Measurements from ENCODE around the gene FGF14.

The FGF14 gene

GRCh38 chr13:101726681-101727080, 675.2 kb downstream of the FGF14 start:
- DNase-seq (no peak), ATAC-seq (no peak)

GRCh38 chr13:101718496-101718895, 683.4 kb downstream of the FGF14 start:
- no peak for ATAC-seq

DNA sequence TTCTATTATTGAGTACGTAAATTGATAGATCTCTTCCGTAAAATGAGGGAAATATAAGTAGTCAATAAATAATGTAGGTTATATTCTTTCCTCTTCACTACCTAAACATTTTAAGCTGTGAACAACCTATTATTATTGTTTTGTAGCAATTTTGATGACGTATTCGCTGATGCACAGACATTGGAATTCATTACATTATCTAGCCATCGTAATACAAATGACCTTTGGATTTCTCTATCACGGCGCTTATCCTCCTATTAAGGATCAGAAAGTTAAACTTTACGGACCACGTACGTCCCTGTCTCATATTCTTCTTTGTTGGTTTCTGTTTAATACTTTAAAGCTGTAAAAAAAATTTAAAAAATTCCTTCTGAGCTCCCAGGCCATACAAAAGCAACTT, 684.5 kb downstream of the FGF14 start:
- ATAC-seq = no peak
- DNase-seq = no peak

More at GRCh38 chr13:101718496-101718895, 683.4 kb downstream of the FGF14 start:
- DNase-seq = no peak

- no peak for DNase-seq
- no peak for ATAC-seq
Measured at GRCh38 chr13:101714195-101714594, 687.7 kb downstream of the FGF14 start.

DNA sequence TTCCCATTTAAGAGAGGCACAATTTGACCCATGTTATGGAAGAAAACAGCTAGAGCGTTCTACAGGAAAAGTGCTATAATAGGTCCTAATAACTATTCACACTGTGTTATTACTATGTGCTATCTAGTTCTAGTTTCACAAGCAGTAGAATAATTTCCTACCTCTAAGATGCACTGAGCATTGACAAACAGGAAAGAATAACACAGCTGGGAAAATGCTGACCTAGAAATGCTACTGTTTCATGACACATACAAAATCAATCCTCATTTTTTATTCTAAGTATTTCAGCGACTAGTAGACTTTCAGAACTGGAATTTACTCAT, 689.9 kb downstream of the FGF14 start:
- ATAC-seq (no peak), DNase-seq (no peak)

- ATAC-seq = no peak
- DNase-seq = no peak
Measured at GRCh38 chr13:101711307-101712025, 690.4 kb downstream of the FGF14 start.

GRCh38 chr13:101709952-101710351, 691.9 kb downstream of the FGF14 start:
- DNase-seq (no peak), ATAC-seq (no peak)

- no peak for DNase-seq
- ATAC-seq = no peak
Measured at GRCh38 chr13:101708115-101708514, 693.7 kb downstream of the FGF14 start.

- no peak for DNase-seq
- ATAC-seq = no peak
Measured at GRCh38 chr13:101707659-101708058, 694.2 kb downstream of the FGF14 start.

DNA sequence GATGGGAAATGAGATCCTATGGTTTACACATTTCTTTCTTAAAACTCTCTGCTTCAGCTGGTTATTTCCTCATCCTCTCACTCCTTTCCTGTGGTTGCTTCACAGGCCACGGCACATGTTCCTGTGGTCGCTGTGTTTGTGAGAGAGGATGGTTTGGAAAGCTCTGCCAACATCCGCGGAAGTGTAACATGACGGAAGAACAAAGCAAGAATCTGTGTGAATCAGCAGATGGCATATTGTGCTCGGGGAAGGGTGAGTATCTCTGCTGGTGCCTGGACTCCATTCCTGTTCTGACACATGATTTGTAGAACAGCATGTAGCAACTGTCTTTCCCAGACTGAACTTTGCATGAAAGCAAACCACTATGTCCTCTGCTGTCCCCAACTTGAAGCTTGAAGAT, 695.2 kb downstream of the FGF14 start:
- DNase-seq (no peak), ATAC-seq (peak; percentile 63)

GRCh38 chr13:101703838-101704237, 698.0 kb downstream of the FGF14 start:
- DNase-seq (no peak), ATAC-seq (no peak)

DNA sequence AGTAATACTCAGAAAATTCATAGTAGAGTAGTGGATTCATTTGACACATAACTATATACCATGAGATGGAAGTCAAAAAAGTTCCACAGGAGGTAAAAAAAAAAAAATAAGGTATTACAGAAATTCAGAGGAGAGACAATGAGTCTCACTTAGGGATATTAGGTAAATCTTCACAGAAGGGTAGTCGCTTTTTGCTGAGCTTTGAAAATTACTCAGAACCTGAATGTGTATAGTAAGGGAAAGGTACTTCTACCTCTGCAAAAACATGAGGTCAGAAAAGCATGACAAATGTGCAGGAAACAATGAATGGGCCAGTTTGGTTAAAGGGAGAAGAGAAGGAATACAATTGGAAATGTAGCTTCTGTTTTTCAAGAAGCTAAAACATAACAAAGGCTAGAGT, 698.8 kb downstream of the FGF14 start:
- DNase-seq (no peak), ATAC-seq (no peak)

- ATAC-seq = no peak
- DNase-seq = no peak
Measured at GRCh38 chr13:101700598-101700997, 701.2 kb downstream of the FGF14 start.

DNA sequence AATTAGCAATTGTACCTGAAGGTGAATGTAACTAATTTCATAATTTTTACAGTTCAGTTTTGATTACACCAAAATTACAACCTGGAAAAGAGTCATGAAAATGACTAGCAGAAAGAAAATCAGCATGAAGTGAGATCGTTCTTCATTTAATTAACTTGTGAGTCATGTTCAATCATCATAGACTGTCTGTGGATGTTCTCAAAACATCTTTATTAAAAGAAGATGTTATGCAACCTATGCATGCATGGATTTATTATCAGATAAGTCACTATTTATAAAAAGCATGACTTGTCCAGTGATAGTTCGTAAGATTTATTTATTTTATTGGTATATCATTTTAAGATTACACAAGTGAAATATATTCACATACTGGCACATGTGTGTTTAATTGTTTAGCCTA, 703.4 kb downstream of the FGF14 start:
- ATAC-seq (no peak), DNase-seq (no peak)

- DNase-seq (no peak), ATAC-seq (no peak)
Measured at GRCh38 chr13:101697745-101698144, 704.1 kb downstream of the FGF14 start.

GRCh38 chr13:101695870-101696516, 705.9 kb downstream of the FGF14 start:
- DNase-seq (no peak), ATAC-seq (no peak)

DNA sequence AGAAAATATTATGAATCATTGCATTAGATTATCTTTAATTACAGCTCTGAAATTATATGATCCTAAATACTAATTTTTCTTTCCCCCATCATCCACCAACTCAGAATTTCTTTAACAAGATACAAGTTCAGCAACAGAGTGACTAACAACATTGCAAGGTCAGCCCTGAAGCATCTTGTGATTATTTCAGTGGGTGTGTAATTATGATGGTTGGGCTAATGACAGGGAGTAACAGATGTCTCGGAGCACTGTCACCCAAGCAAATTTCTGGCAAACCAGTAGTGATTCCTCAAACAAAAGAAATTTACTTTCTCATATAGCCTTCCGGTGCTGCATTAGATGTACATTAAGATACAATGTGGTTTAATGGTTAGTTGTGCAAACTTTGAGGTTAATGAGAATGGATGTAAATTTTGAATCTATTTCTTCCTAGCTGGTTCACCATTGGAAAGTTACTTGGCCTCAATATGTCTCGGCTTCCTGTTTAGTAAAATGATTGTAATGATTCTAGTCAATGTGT, 710.4 kb downstream of the FGF14 start:
- ATAC-seq (no peak), DNase-seq (no peak)

GRCh38 chr13:101690871-101691270, 711.0 kb downstream of the FGF14 start:
- DNase-seq = no peak
- ATAC-seq = no peak

DNA sequence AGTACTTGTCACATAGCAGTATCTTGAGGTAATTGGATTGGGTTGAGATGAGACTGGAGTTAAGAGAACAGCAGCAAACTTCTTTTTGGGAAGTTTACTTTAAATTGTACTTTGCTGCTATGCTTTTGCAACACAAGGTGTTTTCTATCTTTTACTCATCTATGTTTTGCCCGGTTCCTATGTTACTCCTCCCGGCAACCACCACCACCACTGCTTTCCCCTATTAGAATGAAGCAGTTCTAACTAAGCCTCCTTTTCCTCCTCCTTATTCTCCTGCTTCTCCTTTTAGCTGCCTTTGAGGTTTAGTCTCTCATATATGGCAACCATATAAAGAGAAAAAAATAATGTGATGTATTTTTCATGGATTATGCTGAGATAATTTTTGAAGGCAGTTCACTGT, 715.8 kb downstream of the FGF14 start:
- DNase-seq (no peak), ATAC-seq (no peak)

DNA sequence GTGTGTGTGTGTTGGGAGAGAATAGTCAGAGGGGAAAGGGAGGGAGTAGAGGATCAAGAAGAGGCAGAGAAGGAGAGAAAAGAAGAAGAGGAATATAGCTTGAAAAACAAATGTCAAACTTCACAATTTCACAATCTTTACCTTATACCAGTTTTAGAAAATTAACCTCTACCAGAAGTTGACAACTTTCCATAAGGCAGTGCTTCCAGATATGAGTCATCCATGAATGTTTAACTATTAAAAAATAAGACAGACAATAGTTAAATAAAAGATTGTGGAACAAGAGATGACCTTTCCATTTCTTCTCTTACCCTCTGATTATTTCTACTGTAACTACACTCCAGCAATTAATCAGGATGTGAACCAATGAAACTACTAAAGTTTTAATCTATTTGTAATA, 720.0 kb downstream of the FGF14 start:
- ATAC-seq = no peak
- DNase-seq = no peak

GRCh38 chr13:101673360-101674105, 728.3 kb downstream of the FGF14 start:
- no peak for ATAC-seq
- no peak for DNase-seq

- DNase-seq = no peak
Measured at GRCh38 chr13:101661839-101662238, 740.0 kb downstream of the FGF14 start.

More at GRCh38 chr13:101661839-101662238, 740.0 kb downstream of the FGF14 start:
- no peak for ATAC-seq

Data from stimulated activated naive CD8-positive, alpha-beta T cell treated with anti-CD3 and anti-CD28 coated beads, Interleukin-15, Interleukin-2, amounts not matched to agents 100 U/mL and 50 U/mL, for 24 hours (primary cell).